MM.1S (cell line): ENCODE results near the gene RHOJ.

ENCODE experiments used
- CTCF ChIP-seq: fragments of 300-600 bp; sonication (generic); IDR thresholded peaks from 2 replicates; pipeline ENCODE4 v1.5.1; 2016; ENCODE audit warnings: antibody characterized with exemption, low read length, mixed read lengths
- EZH2 ChIP-seq: fragments of 300-600 bp; sonication (generic); optimal IDR thresholded peaks from 2 replicates; pipeline ENCODE3; 2017; ENCODE audit warnings: low read depth, mild to moderate bottlenecking, antibody characterized with exemption, low read length, mixed read lengths
- EZH2phosphoT487 ChIP-seq: fragments of 300-600 bp; sonication (generic); IDR thresholded peaks from 2 replicates; pipeline ENCODE4 v1.6.1; 2018; ENCODE audit warnings: antibody characterized with exemption, low read length

- no peak for TF ChIP-seq CTCF
- TF ChIP-seq EZH2 = no peak
- no peak for TF ChIP-seq EZH2phosphoT487
Observed at GRCh38 chr14:63296060-63296563, 91.9 kb downstream of the RHOJ start.
